Measurements from ENCODE around the gene B3GNT8.

B3GNT8 gene

GRCh38 chr19:41443813-41444455 is 16.8 kb upstream of the B3GNT8 start:
- no peak overlapping the region for H3K27ac ChIP-seq
- TF ChIP-seq ZFX (IDR thresholded peaks at IDR 0.05) = no peak
- TF ChIP-seq, protein P1, sequence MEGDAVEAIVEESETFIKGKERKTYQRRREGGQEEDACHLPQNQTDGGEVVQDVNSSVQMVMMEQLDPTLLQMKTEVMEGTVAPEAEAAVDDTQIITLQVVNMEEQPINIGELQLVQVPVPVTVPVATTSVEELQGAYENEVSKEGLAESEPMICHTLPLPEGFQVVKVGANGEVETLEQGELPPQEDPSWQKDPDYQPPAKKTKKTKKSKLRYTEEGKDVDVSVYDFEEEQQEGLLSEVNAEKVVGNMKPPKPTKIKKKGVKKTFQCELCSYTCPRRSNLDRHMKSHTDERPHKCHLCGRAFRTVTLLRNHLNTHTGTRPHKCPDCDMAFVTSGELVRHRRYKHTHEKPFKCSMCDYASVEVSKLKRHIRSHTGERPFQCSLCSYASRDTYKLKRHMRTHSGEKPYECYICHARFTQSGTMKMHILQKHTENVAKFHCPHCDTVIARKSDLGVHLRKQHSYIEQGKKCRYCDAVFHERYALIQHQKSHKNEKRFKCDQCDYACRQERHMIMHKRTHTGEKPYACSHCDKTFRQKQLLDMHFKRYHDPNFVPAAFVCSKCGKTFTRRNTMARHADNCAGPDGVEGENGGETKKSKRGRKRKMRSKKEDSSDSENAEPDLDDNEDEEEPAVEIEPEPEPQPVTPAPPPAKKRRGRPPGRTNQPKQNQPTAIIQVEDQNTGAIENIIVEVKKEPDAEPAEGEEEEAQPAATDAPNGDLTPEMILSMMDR (conservative IDR thresholded peaks at IDR 0.05) = no peak

DNA sequence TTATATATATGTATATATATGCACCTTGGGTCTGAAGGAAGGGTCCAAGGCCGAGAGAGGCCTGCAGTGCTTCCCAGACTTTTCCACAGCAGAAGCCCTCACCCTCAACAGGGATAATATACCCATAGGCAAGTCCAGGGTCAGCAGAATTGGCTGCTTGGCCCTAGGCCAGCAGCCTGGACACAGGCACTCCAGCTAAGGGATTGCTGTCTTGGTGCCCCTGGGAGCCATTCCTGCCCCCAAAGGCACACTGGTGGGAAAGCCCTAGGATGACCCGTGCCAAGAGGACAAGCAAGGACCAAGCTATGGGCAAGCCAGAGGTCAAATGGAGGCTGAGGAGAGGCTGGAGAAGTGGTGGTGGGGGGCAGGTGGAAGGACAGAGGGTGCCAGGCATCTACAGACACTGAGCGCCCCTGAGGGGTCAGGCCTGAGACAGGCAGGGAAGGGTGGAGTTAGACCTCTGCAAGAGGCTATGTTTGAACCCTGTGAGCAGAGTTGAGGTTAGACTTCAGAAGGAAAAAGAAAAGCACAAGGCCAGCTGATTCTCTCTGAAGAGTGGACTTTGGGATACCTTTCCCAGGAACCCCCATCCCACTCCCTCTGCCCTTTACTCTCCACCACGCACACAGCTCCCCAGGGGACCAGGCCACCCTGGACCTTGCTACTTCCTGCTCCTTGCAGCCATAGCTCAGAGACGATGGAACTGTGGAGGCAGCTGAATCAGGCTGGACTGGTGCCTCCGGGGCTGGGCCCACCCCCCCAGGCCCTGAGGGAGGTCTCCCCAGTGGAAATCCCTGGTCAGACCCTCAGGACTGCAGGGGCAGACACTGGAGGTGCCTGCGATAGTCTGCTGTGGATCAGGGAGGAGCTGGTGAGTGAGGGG is 15.5 kb upstream of the B3GNT8 start, which contains the start of gene ERICH4:
Gene ERICH4, plus strand, starts transcription at position 684 of the 883 bp plus-strand sequence. Its CDS starts 14 bp downstream, at position 698.
- H3K27ac ChIP-seq = no peak within 1 kb of the TSS
- no peak for TF ChIP-seq ZFX (IDR thresholded peaks at IDR 0.05)
- TF ChIP-seq, protein P1 (conservative IDR thresholded peaks at IDR 0.05) = no peak

- no peak overlapping the region for H3K27ac ChIP-seq
- TF ChIP-seq, protein P1 (conservative IDR thresholded peaks at IDR 0.05) = no peak
- TF ChIP-seq ZFX (IDR thresholded peaks at IDR 0.05) = no peak
Measured at GRCh38 chr19:41441321-41441945, 14.3 kb upstream of the B3GNT8 start.

GRCh38 chr19:41439441-41440222 is 12.5 kb upstream of the B3GNT8 start, which contains the start of gene DMAC2:
Gene DMAC2, minus strand, starts transcription at chr19:41439912. Its CDS starts 13 bp downstream, at chr19:41439899.
- peak within 1 kb of the TSS; percentile 82 for H3K27ac ChIP-seq

DNA sequence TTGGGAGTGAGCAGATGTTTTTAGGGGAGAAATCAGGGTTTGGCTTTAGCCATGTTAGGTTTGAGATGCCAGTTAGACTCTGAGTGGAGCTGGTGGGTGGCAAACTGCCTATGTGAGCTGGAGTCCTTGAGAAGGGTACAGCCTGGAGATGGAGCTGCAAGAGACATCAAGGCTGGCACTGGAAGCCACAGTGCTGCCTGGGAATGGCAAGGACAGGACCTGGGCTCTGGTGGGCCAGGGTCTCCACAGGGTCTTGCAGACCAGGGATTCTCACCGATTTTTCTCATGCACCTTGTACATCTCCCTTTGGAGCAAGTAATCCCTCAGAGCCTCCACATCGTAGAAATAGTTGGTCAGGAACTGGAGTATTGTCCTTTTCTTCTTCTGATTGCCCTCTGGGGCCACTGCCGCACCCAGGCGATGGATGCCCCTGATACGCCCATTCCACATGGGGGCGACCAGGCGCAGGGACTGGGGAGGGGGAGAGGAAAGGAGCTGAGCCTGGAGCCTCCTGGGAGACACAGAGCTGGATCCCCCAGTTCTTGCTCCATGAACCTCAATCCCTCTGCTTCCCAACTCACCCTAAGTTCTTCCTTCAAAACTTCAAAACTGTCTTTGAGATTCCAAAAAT is 10.9 kb upstream of the B3GNT8 start:
- no peak overlapping the region for H3K27ac ChIP-seq
- no peak for TF ChIP-seq ZFX (IDR thresholded peaks at IDR 0.05)
- TF ChIP-seq, protein P1 (conservative IDR thresholded peaks at IDR 0.05) = no peak

More at GRCh38 chr19:41439441-41440222, 12.5 kb upstream of the B3GNT8 start, which contains the start of gene DMAC2:
- no peak for TF ChIP-seq ZFX (IDR thresholded peaks at IDR 0.05)
- TF ChIP-seq, protein P1 (conservative IDR thresholded peaks at IDR 0.05) = peak; percentile 62

- TF ChIP-seq ZFX (IDR thresholded peaks at IDR 0.05) = no peak
- TF ChIP-seq, protein P1 (conservative IDR thresholded peaks at IDR 0.05) = no peak
- H3K27ac ChIP-seq = no peak overlapping the region
Measured at GRCh38 chr19:41436674-41436951, 9.4 kb upstream of the B3GNT8 start.
